Suprapubic skin (tissue), 3 donors: ENCODE results near the gene DBR1.

Experiments
- POLR2AphosphoS5 ChIP-seq, 3 donors: sonication (generic); formaldehyde crosslinking; IDR thresholded peaks; one replicate each; pipeline ENCODE4 v1.6.1; 2017; ENCODE audit warnings: antibody characterized with exemption in 3 of 3
- TF ChIP-seq, protein P1 (sequence below), 2 donors: fragments of 200-600 bp in 1 of 2; fragments of 450-650 bp in 1 of 2; sonication (generic) in 1 of 2; IDR thresholded peaks; one replicate each; pipeline ENCODE4 v1.5.1; 2016 to 2019; ENCODE audit warnings: antibody characterized with exemption in 2 of 2, mild to moderate bottlenecking in 1 of 2, moderate library complexity in 1 of 2

DNA sequence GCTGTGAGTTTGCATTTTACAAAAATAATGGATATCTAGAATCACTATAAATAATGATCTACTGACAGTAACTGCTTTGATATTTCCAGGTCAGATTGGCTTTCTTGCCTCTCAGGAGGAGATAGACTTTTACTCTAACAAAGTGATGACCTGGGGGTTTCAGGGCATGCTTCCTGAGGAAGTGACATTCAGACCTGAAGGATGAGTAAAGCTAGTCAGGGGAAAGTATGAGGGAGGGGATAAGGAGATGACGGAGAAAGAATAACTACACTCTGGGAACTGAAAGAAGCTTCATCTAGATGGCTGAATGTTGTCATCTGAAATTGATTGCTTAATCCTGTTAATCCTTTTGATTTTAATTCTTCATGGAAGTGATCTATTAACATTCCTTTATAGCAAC is 44.5 kb upstream of the DBR1 start:
- TF ChIP-seq, protein P1, sequence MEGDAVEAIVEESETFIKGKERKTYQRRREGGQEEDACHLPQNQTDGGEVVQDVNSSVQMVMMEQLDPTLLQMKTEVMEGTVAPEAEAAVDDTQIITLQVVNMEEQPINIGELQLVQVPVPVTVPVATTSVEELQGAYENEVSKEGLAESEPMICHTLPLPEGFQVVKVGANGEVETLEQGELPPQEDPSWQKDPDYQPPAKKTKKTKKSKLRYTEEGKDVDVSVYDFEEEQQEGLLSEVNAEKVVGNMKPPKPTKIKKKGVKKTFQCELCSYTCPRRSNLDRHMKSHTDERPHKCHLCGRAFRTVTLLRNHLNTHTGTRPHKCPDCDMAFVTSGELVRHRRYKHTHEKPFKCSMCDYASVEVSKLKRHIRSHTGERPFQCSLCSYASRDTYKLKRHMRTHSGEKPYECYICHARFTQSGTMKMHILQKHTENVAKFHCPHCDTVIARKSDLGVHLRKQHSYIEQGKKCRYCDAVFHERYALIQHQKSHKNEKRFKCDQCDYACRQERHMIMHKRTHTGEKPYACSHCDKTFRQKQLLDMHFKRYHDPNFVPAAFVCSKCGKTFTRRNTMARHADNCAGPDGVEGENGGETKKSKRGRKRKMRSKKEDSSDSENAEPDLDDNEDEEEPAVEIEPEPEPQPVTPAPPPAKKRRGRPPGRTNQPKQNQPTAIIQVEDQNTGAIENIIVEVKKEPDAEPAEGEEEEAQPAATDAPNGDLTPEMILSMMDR (IDR thresholded peaks at IDR 0.05): no peak
- TF ChIP-seq POLR2AphosphoS5 (IDR thresholded peaks at IDR 0.05): no peak
